Measurements from ENCODE around the gene GRM5.
"Not testable (repeated sequence)": the region's sequence is repeated elsewhere in the genome, so short reads cannot be mapped to it uniquely, and the experiment has no call there.

The GRM5 gene

GRCh38 chr11:88487646-88488045 lies 578.1 kb downstream of the GRM5 start:
- DNase-seq = no peak

GRCh38 chr11:88484873-88485621 lies 580.7 kb downstream of the GRM5 start:
- peak in 1 of 2 experiments; percentile 52 for DNase-seq

GRCh38 chr11:88482871-88483301 lies 582.9 kb downstream of the GRM5 start:
- no peak for DNase-seq

- DNase-seq = no peak
Observed at GRCh38 chr11:88480223-88480622, 585.6 kb downstream of the GRM5 start.

- DNase-seq = peak; percentile 65 to 92
Observed at GRCh38 chr11:88478136-88478815, 587.5 kb downstream of the GRM5 start.

- no peak for DNase-seq
Observed at GRCh38 chr11:88475991-88476418, 589.8 kb downstream of the GRM5 start.

GRCh38 chr11:88474655-88475054 lies 591.1 kb downstream of the GRM5 start:
- no peak for DNase-seq

- no peak for DNase-seq
Observed at GRCh38 chr11:88469561-88470225, 596.1 kb downstream of the GRM5 start.

GRCh38 chr11:88464528-88464927 lies 601.3 kb downstream of the GRM5 start:
- no peak for DNase-seq

- DNase-seq = not testable (repeated sequence)
Observed at GRCh38 chr11:88463301-88463700, 602.5 kb downstream of the GRM5 start.

GRCh38 chr11:88458047-88458446 lies 607.7 kb downstream of the GRM5 start:
- DNase-seq = not testable (repeated sequence)

GRCh38 chr11:88455974-88456373 lies 609.8 kb downstream of the GRM5 start:
- no peak for DNase-seq

- DNase-seq = no peak
Observed at GRCh38 chr11:88454881-88455280, 610.9 kb downstream of the GRM5 start.

Measured in NCI-H2081 (cell line).